NCI-H1092 treated with DMSO at 0.1 percent for 48 hours (cell line): ENCODE data around the gene ISCA2.
A peak's percentile ranks its signal among the peaks of the same experiment; 100 is the strongest.

Source experiments
- DNase-seq: peaks from one replicate; lab custom pipeline; 2025; lab: John Stamatoyannopoulos, UW

Gene ISCA2

GRCh38 chr14:74483321-74483720, 10.2 kb upstream of the ISCA2 start:
- no peak for DNase-seq

GRCh38 chr14:74486164-74486563, 7.4 kb upstream of the ISCA2 start:
- DNase-seq = no peak

GRCh38 chr14:74488786-74489397, 4.7 kb upstream of the ISCA2 start:
- DNase-seq = no peak

- no peak for DNase-seq
These were observed 3.1 kb upstream of the ISCA2 start for GRCh38 chr14:74490486-74490885.

GRCh38 chr14:74491956-74492775, 1.4 kb upstream of the ISCA2 start:
- no peak for DNase-seq

GRCh38 chr14:74492776-74493342, 706 bp upstream of the ISCA2 start, which contains the start of gene NPC2:
NPC2 (minus strand) TSS chr14:74493305; CDS start chr14:74493274, 31 bp downstream.
- DNase-seq = no peak

- DNase-seq = no peak
These were observed 1.8 kb downstream of the ISCA2 start for GRCh38 chr14:74495356-74495755.

GRCh38 chr14:74500417-74501134, 7.0 kb downstream of the ISCA2 start:
- no peak for DNase-seq

- no peak for DNase-seq
These were observed 7.6 kb downstream of the ISCA2 start for GRCh38 chr14:74501135-74501614.

GRCh38 chr14:74501691-74502090, 8.1 kb downstream of the ISCA2 start:
- no peak for DNase-seq

GRCh38 chr14:74502236-74503019, 8.9 kb downstream of the ISCA2 start:
- no peak for DNase-seq

GRCh38 chr14:74503291-74503937, 9.8 kb downstream of the ISCA2 start:
- DNase-seq = no peak

GRCh38 chr14:74503938-74504335, 10.4 kb downstream of the ISCA2 start:
- no peak for DNase-seq

- DNase-seq = no peak
These were observed 10.8 kb downstream of the ISCA2 start for GRCh38 chr14:74504412-74504811.

GRCh38 chr14:74504874-74505720, 11.5 kb downstream of the ISCA2 start:
- DNase-seq = no peak

- DNase-seq = no peak
These were observed 12.3 kb downstream of the ISCA2 start for GRCh38 chr14:74505831-74506230.

GRCh38 chr14:74506411-74506851, 12.9 kb downstream of the ISCA2 start:
- DNase-seq = no peak

- DNase-seq = no peak
These were observed 13.5 kb downstream of the ISCA2 start for GRCh38 chr14:74507085-74507484.

- no peak for DNase-seq
These were observed 14.3 kb downstream of the ISCA2 start for GRCh38 chr14:74507840-74508239.

GRCh38 chr14:74508292-74508731, 14.7 kb downstream of the ISCA2 start:
- DNase-seq = peak; percentile 39
